GM23338 (cell line): ENCODE data around the gene IVL.
A peak's percentile ranks its signal among the peaks of the same experiment; 100 is the strongest.

Source experiments
- EZH2 ChIP-seq: fragments of 200-600 bp; sonication (generic); IDR thresholded peaks from one replicate; pipeline ENCODE4 v1.8.0; 2017; ENCODE audit warnings: antibody characterized with exemption, mild to moderate bottlenecking, low read depth; ENCODE audit not compliant: unreplicated experiment
- POLR2AphosphoS5 ChIP-seq: IDR thresholded peaks from 2 replicates; pipeline ENCODE4 v1.6.1; 2016; ENCODE audit warnings: antibody characterized with exemption, low read depth
- TF ChIP-seq, protein P1 (sequence below), 2 experiments: fragments of 200-600 bp in 1 of 2; sonication (generic) in 1 of 2; conservative IDR thresholded peaks; 2 replicates each; pipeline versions ENCODE4 v1.5.1 to v1.6.1; 2016 to 2017; ENCODE audit warnings: antibody characterized with exemption in 2 of 2, low read depth in 2 of 2, mild to moderate bottlenecking in 2 of 2, moderate library complexity in 1 of 2

DNA sequence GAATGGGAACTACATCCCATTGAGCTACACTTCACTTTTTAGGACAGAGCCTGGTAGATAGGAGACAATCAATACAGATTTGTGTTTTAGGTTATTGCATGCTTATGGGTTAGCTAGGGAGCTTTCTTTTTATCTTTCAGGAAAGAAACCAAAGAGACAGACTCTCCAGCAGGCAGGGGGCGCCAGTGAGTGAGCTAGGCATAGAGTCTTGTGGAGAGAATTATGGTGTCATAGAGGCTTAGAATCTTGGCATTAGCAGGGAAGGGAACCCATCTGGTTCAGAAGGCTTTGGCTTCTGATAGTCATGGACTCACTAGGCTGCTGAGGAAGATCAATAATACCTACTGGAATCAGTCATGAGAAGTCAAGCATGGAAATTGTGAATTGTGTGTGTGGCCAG lies 30.3 kb upstream of the IVL start, which contains the start of gene SMCP:
- TF ChIP-seq, protein P1, sequence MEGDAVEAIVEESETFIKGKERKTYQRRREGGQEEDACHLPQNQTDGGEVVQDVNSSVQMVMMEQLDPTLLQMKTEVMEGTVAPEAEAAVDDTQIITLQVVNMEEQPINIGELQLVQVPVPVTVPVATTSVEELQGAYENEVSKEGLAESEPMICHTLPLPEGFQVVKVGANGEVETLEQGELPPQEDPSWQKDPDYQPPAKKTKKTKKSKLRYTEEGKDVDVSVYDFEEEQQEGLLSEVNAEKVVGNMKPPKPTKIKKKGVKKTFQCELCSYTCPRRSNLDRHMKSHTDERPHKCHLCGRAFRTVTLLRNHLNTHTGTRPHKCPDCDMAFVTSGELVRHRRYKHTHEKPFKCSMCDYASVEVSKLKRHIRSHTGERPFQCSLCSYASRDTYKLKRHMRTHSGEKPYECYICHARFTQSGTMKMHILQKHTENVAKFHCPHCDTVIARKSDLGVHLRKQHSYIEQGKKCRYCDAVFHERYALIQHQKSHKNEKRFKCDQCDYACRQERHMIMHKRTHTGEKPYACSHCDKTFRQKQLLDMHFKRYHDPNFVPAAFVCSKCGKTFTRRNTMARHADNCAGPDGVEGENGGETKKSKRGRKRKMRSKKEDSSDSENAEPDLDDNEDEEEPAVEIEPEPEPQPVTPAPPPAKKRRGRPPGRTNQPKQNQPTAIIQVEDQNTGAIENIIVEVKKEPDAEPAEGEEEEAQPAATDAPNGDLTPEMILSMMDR (conservative IDR thresholded peaks at IDR 0.05; ENCODE audit: low read depth in 2 of 2), result peak; percentile 73 to 87
- no peak for TF ChIP-seq POLR2AphosphoS5
- no peak for TF ChIP-seq EZH2
